ENCODE results near the gene ERV3-1. TPM values are rescaled to one million over a fixed set of nuclear protein-coding genes. Genes with fewer than 3 reads are reported as not detected.

ERV3-1 gene
- total and polyA plus RNA-seq, 2 donors (not counting 1 experiment from before 2014, with no cell fraction given), result 13.7 to 30.7 TPM

DNA sequence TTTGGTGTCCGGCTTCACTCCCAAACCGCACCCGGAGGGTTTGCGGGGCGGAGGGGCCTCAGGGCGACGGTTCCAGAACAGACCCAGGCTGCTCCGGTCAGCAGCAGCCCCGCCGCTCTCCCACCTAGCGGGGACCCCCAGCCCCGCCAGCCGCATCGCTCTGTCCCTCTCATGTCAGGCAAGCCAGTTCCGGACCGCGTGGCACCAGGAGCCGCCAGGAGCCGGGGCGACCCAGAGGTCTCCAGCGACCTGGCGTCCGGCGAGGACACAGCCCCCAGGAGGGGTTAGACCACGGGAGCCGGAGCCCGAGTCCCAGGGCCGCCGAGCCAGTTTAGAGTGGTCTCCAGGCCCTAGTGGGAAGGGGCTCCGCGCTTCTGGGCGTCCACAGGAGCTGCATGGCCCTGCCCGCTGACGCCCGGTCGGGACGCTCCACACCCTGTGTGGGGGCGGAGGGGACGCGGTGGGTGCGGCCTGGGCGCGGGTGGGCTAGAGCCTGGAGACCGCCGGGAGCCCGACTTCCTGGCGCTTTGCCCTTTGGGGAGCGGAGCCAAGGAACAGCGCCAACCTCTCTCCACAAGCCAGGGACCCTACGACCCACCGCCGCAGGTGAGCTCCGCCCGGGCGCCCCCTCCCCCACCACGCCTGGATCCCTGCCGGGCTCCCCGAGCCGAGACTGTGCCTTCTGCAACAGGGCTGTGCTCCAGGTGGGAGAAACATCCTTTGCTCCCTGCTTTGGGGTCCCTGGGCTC, 59.1 kb downstream of the ERV3-1 start:
- CTCF ChIA-PET, result interaction anchor here (1.0 to 1.3 kb wide), 2 partner anchors 12 kb away, joined by 3 to 4 read pairs; no protein-coding TSS in a partner anchor
- H3K27me3 Mint-ChIP-seq, result peaks cover 40% of the 10 kb centered on the region

DNA sequence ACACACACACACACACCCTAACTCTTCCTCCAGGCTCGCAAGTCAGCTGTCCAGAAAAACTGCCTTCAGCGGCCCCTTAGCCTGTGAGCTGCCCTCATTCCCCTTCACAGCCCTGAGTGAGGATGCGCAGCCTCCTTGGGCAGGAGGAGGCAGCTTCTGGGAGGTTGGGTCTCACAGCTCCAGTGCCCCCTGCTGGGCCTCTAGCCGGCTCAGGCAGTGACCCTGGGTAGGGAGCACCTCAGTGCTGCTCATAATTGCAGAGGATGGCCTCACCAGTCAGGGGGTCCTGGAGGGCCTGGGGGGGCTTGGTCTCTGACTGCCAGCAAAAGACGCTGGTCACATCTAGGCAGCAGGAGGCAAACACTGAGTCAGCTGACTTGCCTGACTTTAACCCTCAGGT, 59.7 kb downstream of the ERV3-1 start:
- H3K4me1 ChIP-seq (ENCODE audit: control insufficient read depth in 2 of 2, insufficient read depth in 2 of 2, low read length in 2 of 2), result peaks cover 9 to 12% of the 10 kb centered on the region in 2 donors
- DNase-seq, result peak; percentile 15
- no peak overlapping the region for H3K27ac ChIP-seq (ENCODE audit: low read length in 2 of 2)
- Mint-ChIP-seq H3K4me1 (peaks cover 4% of the 10 kb centered on the region), H3K27me3 (peaks cover 40% of the 10 kb centered on the region), H3K9me3 (ENCODE audit: insufficient read depth) (no peaks in the 10 kb centered on the region), H3K27ac (no peak overlapping the region), H3K4me3 (no peak overlapping the region)
- H3K9ac ChIP-seq (ENCODE audit: low read length), result no peak overlapping the region
- intact Hi-C loops (cut with micrococcal nuclease), result no loop called here
- ATAC-seq (ENCODE audit: low read depth), result peak; percentile 36
- H3K27me3 ChIP-seq (replicated peaks in 1 of 4; ENCODE audit: control extremely low read depth in 1 of 4, control insufficient read depth in 3 of 4, insufficient read depth in 4 of 4, low read length in 3 of 4), result peaks cover 0 to 49% (median 28%) of the 10 kb centered on the region in 4 experiments
- WGBS (ENCODE audit: insufficient coverage), result 43% methylated on average over 4 of the region's 5 CpGs
- no peaks in the 10 kb centered on the region for H3K36me3 ChIP-seq (replicated peaks in 1 of 2; ENCODE audit: control extremely low read depth in 1 of 2, control insufficient read depth in 1 of 2, extremely low read depth in 1 of 2, insufficient read depth in 2 of 2, low read length in 1 of 2)
- POLR2A ChIA-PET, result no interaction called here
- CTCF ChIA-PET, result interaction anchor here (1.0 kb wide), 1 partner anchor 12 kb away, joined by 3 read pairs; no protein-coding TSS in a partner anchor
- no peaks in the 10 kb centered on the region for H4K20me1 ChIP-seq (ENCODE audit: control insufficient read depth, insufficient read depth, low read length, poor library complexity, severe bottlenecking)
- TF ChIP-seq, protein P1, sequence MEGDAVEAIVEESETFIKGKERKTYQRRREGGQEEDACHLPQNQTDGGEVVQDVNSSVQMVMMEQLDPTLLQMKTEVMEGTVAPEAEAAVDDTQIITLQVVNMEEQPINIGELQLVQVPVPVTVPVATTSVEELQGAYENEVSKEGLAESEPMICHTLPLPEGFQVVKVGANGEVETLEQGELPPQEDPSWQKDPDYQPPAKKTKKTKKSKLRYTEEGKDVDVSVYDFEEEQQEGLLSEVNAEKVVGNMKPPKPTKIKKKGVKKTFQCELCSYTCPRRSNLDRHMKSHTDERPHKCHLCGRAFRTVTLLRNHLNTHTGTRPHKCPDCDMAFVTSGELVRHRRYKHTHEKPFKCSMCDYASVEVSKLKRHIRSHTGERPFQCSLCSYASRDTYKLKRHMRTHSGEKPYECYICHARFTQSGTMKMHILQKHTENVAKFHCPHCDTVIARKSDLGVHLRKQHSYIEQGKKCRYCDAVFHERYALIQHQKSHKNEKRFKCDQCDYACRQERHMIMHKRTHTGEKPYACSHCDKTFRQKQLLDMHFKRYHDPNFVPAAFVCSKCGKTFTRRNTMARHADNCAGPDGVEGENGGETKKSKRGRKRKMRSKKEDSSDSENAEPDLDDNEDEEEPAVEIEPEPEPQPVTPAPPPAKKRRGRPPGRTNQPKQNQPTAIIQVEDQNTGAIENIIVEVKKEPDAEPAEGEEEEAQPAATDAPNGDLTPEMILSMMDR (IDR thresholded peaks at IDR 0.05), result no peak
- no peak for TF ChIP-seq EZH2 (IDR thresholded peaks at IDR 0.05; ENCODE audit: borderline replicate concordance, insufficient read depth, low read depth, low read length, poor library complexity, severe bottlenecking)
- peaks cover 0 to 26% (median 0%) of the 10 kb centered on the region in 3 donors for H3K9me3 ChIP-seq (ENCODE audit: control extremely low read depth in 1 of 3, control insufficient read depth in 2 of 3, insufficient read depth in 1 of 3, low read length in 2 of 3)
- peak overlapping the region; percentile 51 for H2AFZ ChIP-seq (ENCODE audit: insufficient read depth, low read depth, low read length, poor library complexity, severe bottlenecking)
- H3K4me2 ChIP-seq (replicated peaks; ENCODE audit: low read depth, low read length, poor library complexity, severe bottlenecking), result peak overlapping the region; percentile 73
- H3K4me3 ChIP-seq (ENCODE audit: control extremely low read depth in 1 of 5, extremely low read depth in 1 of 5, insufficient read depth in 1 of 5, low read depth in 2 of 5, low read length in 4 of 5), result no peak overlapping the region
- no peaks in the 10 kb centered on the region for H3K79me2 ChIP-seq (ENCODE audit: control insufficient read depth, insufficient read depth, low read length)

More for the DNA sequence above, 59.1 kb downstream of the ERV3-1 start:
- Mint-ChIP-seq H3K4me1 (peaks cover 4% of the 10 kb centered on the region), H3K9me3 (ENCODE audit: insufficient read depth) (no peaks in the 10 kb centered on the region), H3K27ac (no peak overlapping the region), H3K4me3 (peak overlapping the region; percentile 33)
- POLR2A ChIA-PET, result no interaction called here
- peak overlapping the region; percentile 51 for H2AFZ ChIP-seq (ENCODE audit: insufficient read depth, low read depth, low read length, poor library complexity, severe bottlenecking)
- H3K4me3 ChIP-seq (ENCODE audit: control extremely low read depth in 1 of 5, extremely low read depth in 1 of 5, insufficient read depth in 1 of 5, low read depth in 2 of 5, low read length in 4 of 5), result peak overlapping the region in 4 of 5 experiments; percentile 14 to 37 (median 30)
- no peaks in the 10 kb centered on the region for H3K79me2 ChIP-seq (ENCODE audit: control insufficient read depth, insufficient read depth, low read length)
- H3K27ac ChIP-seq (ENCODE audit: low read length in 2 of 2), result no peak overlapping the region
- peaks cover 0 to 23% (median 0%) of the 10 kb centered on the region in 3 donors for H3K9me3 ChIP-seq (ENCODE audit: control extremely low read depth in 1 of 3, control insufficient read depth in 2 of 3, insufficient read depth in 1 of 3, low read length in 2 of 3)
- no peak for ATAC-seq (ENCODE audit: low read depth)
- peak overlapping the region; percentile 73 for H3K4me2 ChIP-seq (replicated peaks; ENCODE audit: low read depth, low read length, poor library complexity, severe bottlenecking)
- peak; percentile 10 for DNase-seq
- TF ChIP-seq, protein P1 (IDR thresholded peaks at IDR 0.05), result no peak
- no peak for TF ChIP-seq EZH2 (IDR thresholded peaks at IDR 0.05; ENCODE audit: borderline replicate concordance, insufficient read depth, low read depth, low read length, poor library complexity, severe bottlenecking)
- peaks cover 9 to 12% of the 10 kb centered on the region in 2 donors for H3K4me1 ChIP-seq (ENCODE audit: control insufficient read depth in 2 of 2, insufficient read depth in 2 of 2, low read length in 2 of 2)
- 6% methylated on average over 54 of the region's 59 CpGs for WGBS (ENCODE audit: insufficient coverage)
- peak overlapping the region; percentile 39 for H3K9ac ChIP-seq (ENCODE audit: low read length)
- H4K20me1 ChIP-seq (ENCODE audit: control insufficient read depth, insufficient read depth, low read length, poor library complexity, severe bottlenecking), result no peaks in the 10 kb centered on the region
- H3K36me3 ChIP-seq (replicated peaks in 1 of 2; ENCODE audit: control extremely low read depth in 1 of 2, control insufficient read depth in 1 of 2, extremely low read depth in 1 of 2, insufficient read depth in 2 of 2, low read length in 1 of 2), result no peaks in the 10 kb centered on the region
- intact Hi-C loops (cut with micrococcal nuclease), result no loop called here
- peaks cover 0 to 49% (median 28%) of the 10 kb centered on the region in 4 experiments for H3K27me3 ChIP-seq (replicated peaks in 1 of 4; ENCODE audit: control extremely low read depth in 1 of 4, control insufficient read depth in 3 of 4, insufficient read depth in 4 of 4, low read length in 3 of 4)
